ENCODE data around the gene NKAPL.
"Not testable (repeated sequence)": the region's sequence is repeated elsewhere in the genome, so short reads cannot be mapped to it uniquely, and the experiment has no call there.

The NKAPL gene

GRCh38 chr6:28303570-28303969 lies 44.5 kb downstream of the NKAPL start:
- DNase-seq = no peak

- not testable (repeated sequence) for DNase-seq
These were observed 47.3 kb downstream of the NKAPL start for GRCh38 chr6:28306363-28306762.
